ENCODE measurements around the gene DACT2. TPM values are rescaled to one million over a fixed set of nuclear protein-coding genes. Genes with fewer than 3 reads are reported as not detected.
"Not testable (repeated sequence)": the region's sequence is repeated elsewhere in the genome, so short reads cannot be mapped to it uniquely, and the experiment has no call there.

DACT2 gene
- total and polyA plus RNA-seq, 9 of the 15 experiments (the other 6 are each of a cell fraction or from before 2014, with no cell fraction given): not detected

DNA sequence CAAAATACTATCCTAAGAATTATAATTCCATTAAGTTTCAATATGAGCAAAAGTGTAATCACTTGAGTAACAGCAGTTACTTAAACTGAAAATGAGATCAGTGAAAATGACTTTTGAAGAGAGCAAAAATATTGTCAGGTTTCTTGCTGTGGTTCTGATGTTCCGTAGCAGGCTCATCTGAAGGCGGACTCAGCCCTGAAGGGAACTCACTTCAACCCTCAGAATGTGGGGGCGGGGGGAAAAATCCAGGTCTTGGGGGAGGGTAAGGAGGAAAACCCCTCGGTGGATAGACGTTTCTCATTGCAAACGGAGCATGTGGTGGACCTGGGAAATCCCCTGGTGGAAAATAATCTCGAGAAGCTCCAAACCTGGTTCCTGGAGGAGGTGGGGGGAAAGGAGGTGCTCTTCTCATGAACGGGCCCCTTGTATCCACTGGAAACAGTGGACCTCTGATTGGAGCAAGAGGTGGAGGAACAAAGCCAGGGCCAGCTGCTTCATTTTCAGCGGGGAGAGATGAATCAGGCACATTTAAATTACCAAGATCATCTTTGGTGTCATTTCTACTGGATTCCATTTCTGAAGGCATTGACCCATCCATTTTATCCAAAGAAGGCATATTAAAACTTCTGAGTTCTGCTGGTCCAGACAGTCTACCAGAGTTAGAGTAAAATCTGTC, 32.7 kb downstream of the DACT2 start:
- H3K79me2 ChIP-seq (ENCODE audit: control insufficient read depth, insufficient read depth, low read length); H3K4me1 ChIP-seq (replicated peaks in 1 of 2; ENCODE audit: control insufficient read depth in 2 of 2, insufficient read depth in 2 of 2, low read length in 2 of 2); H3K4me2 ChIP-seq (ENCODE audit: insufficient read depth, low read length); in situ Hi-C loops (cut with MboI); H3K27ac ChIP-seq (ENCODE audit: extremely low read depth, low read depth, low read length); DNase-seq (ENCODE audit: extremely low read depth in 1 of 4, low spot score in 3 of 4); H3K9me1 ChIP-seq (ENCODE audit: control insufficient read depth, insufficient read depth, low read length); intact Hi-C loops (cut with micrococcal nuclease); H3K4me3 ChIP-seq; CTCF ChIA-PET (ENCODE audit: low intra/inter-chr PET ratio); H3K9ac ChIP-seq (ENCODE audit: insufficient read depth in 1 of 2, low read depth in 2 of 2, low read length in 2 of 2); ATAC-seq; H3K36me3 ChIP-seq (ENCODE audit: control insufficient read depth, insufficient read depth, low read length); FAIRE-seq; POLR2A ChIA-PET; H2AFZ ChIP-seq (ENCODE audit: low read depth, low read length); H3K9me3 ChIP-seq (replicated peaks; ENCODE audit: control insufficient read depth, insufficient read depth, low read depth, low read length); BruUV-seq (replicated peaks): not testable (repeated sequence)
- H3K27me3 ChIP-seq (ENCODE audit: control insufficient read depth in 2 of 2, insufficient read depth in 2 of 2, low read length in 2 of 2): peaks cover 33 to 56% of the 10 kb centered on the region in 2 experiments
- 4% methylated on average over 6 of the region's 9 CpGs for WGBS (ENCODE audit: insufficient coverage, low coverage, missing lambda C conversion rate)
- peaks cover 11% of the 10 kb centered on the region for H4K20me1 ChIP-seq (replicated peaks; ENCODE audit: control insufficient read depth, insufficient read depth, low read length)

GRCh38 chr6:168286116-168286515, 33.5 kb downstream of the DACT2 start:
- no peak overlapping the region for H3K4me2 ChIP-seq (ENCODE audit: insufficient read depth, low read length)
- H3K9ac ChIP-seq (ENCODE audit: insufficient read depth in 1 of 2, low read depth in 2 of 2, low read length in 2 of 2): no peak overlapping the region
- no peaks in the 10 kb centered on the region for H3K9me3 ChIP-seq (replicated peaks; ENCODE audit: control insufficient read depth, insufficient read depth, low read depth, low read length)
- DNase-seq (ENCODE audit: extremely low read depth in 1 of 4, low spot score in 3 of 4) (no peak), ATAC-seq (peak; percentile 21; the same call in 2 of the 3 replicates), FAIRE-seq (no peak)
- in situ Hi-C loops (cut with MboI) (no loop called here), intact Hi-C loops (cut with micrococcal nuclease) (no loop called here)
- H3K4me3 ChIP-seq: no peak overlapping the region
- CTCF ChIA-PET (ENCODE audit: low intra/inter-chr PET ratio): no interaction called here
- BruUV-seq (replicated peaks): no TSS peak
- peaks cover 3% of the 10 kb centered on the region for H3K9me1 ChIP-seq (ENCODE audit: control insufficient read depth, insufficient read depth, low read length)
- H2AFZ ChIP-seq (ENCODE audit: low read depth, low read length): no peak overlapping the region
- H3K27ac ChIP-seq (ENCODE audit: extremely low read depth, low read depth, low read length): no peak overlapping the region
- H3K4me1 ChIP-seq (replicated peaks in 1 of 2; ENCODE audit: control insufficient read depth in 2 of 2, insufficient read depth in 2 of 2, low read length in 2 of 2): no peaks in the 10 kb centered on the region; a peak in 1 of 5 replicates
- H3K36me3 ChIP-seq (ENCODE audit: control insufficient read depth, insufficient read depth, low read length): no peaks in the 10 kb centered on the region
- WGBS (ENCODE audit: insufficient coverage, low coverage, missing lambda C conversion rate): 1% methylated on average over 12 of the region's 12 CpGs
- POLR2A ChIA-PET: interaction anchor here (0.6 kb wide), 1 partner anchor 81 kb away, joined by 3 read pairs; no protein-coding TSS in a partner anchor
- H3K79me2 ChIP-seq (ENCODE audit: control insufficient read depth, insufficient read depth, low read length): no peaks in the 10 kb centered on the region
- peaks cover 13% of the 10 kb centered on the region for H4K20me1 ChIP-seq (replicated peaks; ENCODE audit: control insufficient read depth, insufficient read depth, low read length)
- peaks cover 39 to 63% of the 10 kb centered on the region in 2 experiments for H3K27me3 ChIP-seq (ENCODE audit: control insufficient read depth in 2 of 2, insufficient read depth in 2 of 2, low read length in 2 of 2)
- TF ChIP-seq ARID1B (IDR thresholded peaks at IDR 0.05): no peak
- TF ChIP-seq, protein P1, sequence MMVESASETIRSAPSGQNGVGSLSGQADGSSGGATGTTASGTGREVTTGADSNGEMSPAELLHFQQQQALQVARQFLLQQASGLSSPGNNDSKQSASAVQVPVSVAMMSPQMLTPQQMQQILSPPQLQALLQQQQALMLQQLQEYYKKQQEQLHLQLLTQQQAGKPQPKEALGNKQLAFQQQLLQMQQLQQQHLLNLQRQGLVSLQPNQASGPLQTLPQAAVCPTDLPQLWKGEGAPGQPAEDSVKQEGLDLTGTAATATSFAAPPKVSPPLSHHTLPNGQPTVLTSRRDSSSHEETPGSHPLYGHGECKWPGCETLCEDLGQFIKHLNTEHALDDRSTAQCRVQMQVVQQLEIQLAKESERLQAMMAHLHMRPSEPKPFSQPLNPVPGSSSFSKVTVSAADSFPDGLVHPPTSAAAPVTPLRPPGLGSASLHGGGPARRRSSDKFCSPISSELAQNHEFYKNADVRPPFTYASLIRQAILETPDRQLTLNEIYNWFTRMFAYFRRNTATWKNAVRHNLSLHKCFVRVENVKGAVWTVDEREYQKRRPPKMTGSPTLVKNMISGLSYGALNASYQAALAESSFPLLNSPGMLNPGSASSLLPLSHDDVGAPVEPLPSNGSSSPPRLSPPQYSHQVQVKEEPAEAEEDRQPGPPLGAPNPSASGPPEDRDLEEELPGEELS (CRISPR knock-in tag; IDR thresholded peaks at IDR 0.05; ENCODE audit: borderline replicate concordance): no peak
- TF ChIP-seq, protein P2, sequence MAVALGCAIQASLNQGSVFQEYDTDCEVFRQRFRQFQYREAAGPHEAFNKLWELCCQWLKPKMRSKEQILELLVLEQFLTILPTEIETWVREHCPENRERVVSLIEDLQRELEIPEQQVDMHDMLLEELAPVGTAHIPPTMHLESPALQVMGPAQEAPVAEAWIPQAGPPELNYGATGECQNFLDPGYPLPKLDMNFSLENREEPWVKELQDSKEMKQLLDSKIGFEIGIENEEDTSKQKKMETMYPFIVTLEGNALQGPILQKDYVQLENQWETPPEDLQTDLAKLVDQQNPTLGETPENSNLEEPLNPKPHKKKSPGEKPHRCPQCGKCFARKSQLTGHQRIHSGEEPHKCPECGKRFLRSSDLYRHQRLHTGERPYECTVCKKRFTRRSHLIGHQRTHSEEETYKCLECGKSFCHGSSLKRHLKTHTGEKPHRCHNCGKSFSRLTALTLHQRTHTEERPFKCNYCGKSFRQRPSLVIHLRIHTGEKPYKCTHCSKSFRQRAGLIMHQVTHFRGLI (CRISPR knock-in tag; IDR thresholded peaks at IDR 0.05): no peak
- no peak for TF ChIP-seq NRF1 (conservative IDR thresholded peaks at IDR 0.05 in 1 of 2, IDR thresholded peaks at IDR 0.05 in 1 of 2)
- no peak for TF ChIP-seq ASH1L (IDR thresholded peaks at IDR 0.05; ENCODE audit: borderline replicate concordance, low read depth, partially characterized antibody)
- no peak for TF ChIP-seq TEAD2 (tag; IDR thresholded peaks at IDR 0.05)
